ENCODE measurements around the gene DNAJC18.

The DNAJC18 gene

GRCh38 chr5:139360384-139360783 lies 78.9 kb downstream of the DNAJC18 start:
- no peak for ATAC-seq

Data from activated CD4-positive, CD25-positive, alpha-beta regulatory T cell treated with anti-CD3 and anti-CD28 coated beads, Interleukin-2, amount 50 U/mL, for 24 hours (primary cell).